GM19238 (cell line): ENCODE data around the gene ARMC7.
A peak's percentile ranks its signal among the peaks of the same experiment; 100 is the strongest.
"Not testable (repeated sequence)": the region's sequence is repeated elsewhere in the genome, so short reads cannot be mapped to it uniquely, and the experiment has no call there.

Experiments used
- DNase-seq: peaks from one replicate; pipeline ENCODE4 v3.0.0; 2011; ENCODE audit warnings: low spot score; ENCODE audit not compliant: insufficient read length

ARMC7 gene

GRCh38 chr17:75128694-75129505 lies 19.1 kb downstream of the ARMC7 start:
- no peak for DNase-seq

GRCh38 chr17:75129576-75129975 lies 19.8 kb downstream of the ARMC7 start:
- DNase-seq: no peak

GRCh38 chr17:75130059-75130631 lies 20.4 kb downstream of the ARMC7 start:
- no peak for DNase-seq

- DNase-seq: no peak
Observed at GRCh38 chr17:75130632-75131277, 21.0 kb downstream of the ARMC7 start.

- peak; percentile 90 for DNase-seq
Observed at GRCh38 chr17:75131278-75132017, 21.7 kb downstream of the ARMC7 start, which contains the start of gene NT5C. Gene NT5C (minus strand): TSS chr17:75131742. CDS start chr17:75131707, 35 bp downstream.

- not testable (repeated sequence) for DNase-seq
Observed at GRCh38 chr17:75132018-75133000, 22.5 kb downstream of the ARMC7 start.

- DNase-seq: no peak
Observed at GRCh38 chr17:75133001-75133400, 23.2 kb downstream of the ARMC7 start.

- DNase-seq: not testable (repeated sequence)
Observed at GRCh38 chr17:75133607-75134347, 24.0 kb downstream of the ARMC7 start.

- DNase-seq: no peak
Observed at GRCh38 chr17:75135452-75135851, 25.7 kb downstream of the ARMC7 start.

- no peak for DNase-seq
Observed at GRCh38 chr17:75135946-75136345, 26.2 kb downstream of the ARMC7 start.

- DNase-seq: not testable (repeated sequence)
Observed at GRCh38 chr17:75137762-75138161, 28.0 kb downstream of the ARMC7 start.

- DNase-seq: no peak
Observed at GRCh38 chr17:75138519-75138918, 28.8 kb downstream of the ARMC7 start.

GRCh38 chr17:75142236-75142971 lies 32.6 kb downstream of the ARMC7 start:
- no peak for DNase-seq

GRCh38 chr17:75144816-75145512 lies 35.2 kb downstream of the ARMC7 start:
- no peak for DNase-seq

GRCh38 chr17:75146592-75146991 lies 36.8 kb downstream of the ARMC7 start:
- DNase-seq: no peak

GRCh38 chr17:75147878-75148546 lies 38.2 kb downstream of the ARMC7 start:
- DNase-seq: no peak

GRCh38 chr17:75151930-75152329 lies 42.2 kb downstream of the ARMC7 start:
- no peak for DNase-seq

- no peak for DNase-seq
Observed at GRCh38 chr17:75152523-75152921, 42.8 kb downstream of the ARMC7 start.
